B cell (primary cell): ENCODE measurements around the gene RACK1. TPM values are rescaled to one million over a fixed set of nuclear protein-coding genes. Genes with fewer than 3 reads are reported as not detected.

Source experiments
- ATAC-seq: fragments of 200-7000 bp; cut with Tn5 transposase; one replicate; pipeline ENCODE4 v1.10.0; 2021; ENCODE audit warnings: low read depth, mild to moderate bottlenecking, moderate number of reproducible peaks, moderate library complexity
- CTCF ChIA-PET: fragments of 350-600 bp; sonication (Branson Sonifier 250); formaldehyde crosslinking; loops from one replicate; lab custom pipeline; 2021; ENCODE audit warnings: antibody characterized with exemption, inconsistent platforms; lab: Charles Lee
- POLR2A ChIA-PET: fragments of 350-600 bp; sonication (Branson Sonifier 250); formaldehyde crosslinking; loops from one replicate; lab custom pipeline; 2021; ENCODE audit warnings: antibody characterized with exemption; lab: Charles Lee
- DNase-seq: peaks from one replicate; pipeline ENCODE4 v3.0.0; 2013
- H2AFZ ChIP-seq: 2 replicates; pipeline ENCODE4 v1.6.1; 2012; ENCODE audit warnings: mild to moderate bottlenecking, low read depth, low read length; ENCODE audit not compliant: insufficient read depth, poor library complexity, severe bottlenecking
- H3K27ac ChIP-seq, 2 donors: 1 replicate in 1 of 2; 2 replicates in 1 of 2; pipeline ENCODE4 v1.5.1; 2012 to 2013; ENCODE audit warnings: low read length in 2 of 2, mild to moderate bottlenecking in 2 of 2, moderate library complexity in 1 of 2
- H3K27me3 ChIP-seq, 4 experiments: fragments of 200-600 bp in 1 of 4; sonication (generic) in 1 of 4; replicated peaks in 1 of 4; 1 replicate in 2 of 4; 2 replicates in 2 of 4; pipeline versions ENCODE4 v1.6.1 to v1.7.0; 2013 to 2016; ENCODE audit warnings: low read length in 3 of 4, mild to moderate bottlenecking in 2 of 4, mixed read lengths in 1 of 4, moderate library complexity in 1 of 4; ENCODE audit not compliant: insufficient read depth in 4 of 4, control insufficient read depth in 3 of 4; ENCODE audit errors: control extremely low read depth in 1 of 4
- H3K36me3 ChIP-seq, 2 experiments: replicated peaks in 1 of 2; 1 replicate in 1 of 2; 2 replicates in 1 of 2; pipeline versions ENCODE4 v1.6.1 to v1.7.1; 2013; ENCODE audit warnings: low read length in 1 of 2; ENCODE audit not compliant: insufficient read depth in 2 of 2, control insufficient read depth in 1 of 2; ENCODE audit errors: control extremely low read depth in 1 of 2, extremely low read depth in 1 of 2
- H3K4me1 ChIP-seq, 2 donors: fragments of 200-600 bp in 1 of 2; sonication (generic) in 1 of 2; 1 replicate in 1 of 2; 2 replicates in 1 of 2; pipeline versions ENCODE4 v1.5.1 to v1.6.1; 2013 to 2017; ENCODE audit warnings: low read length in 2 of 2; ENCODE audit not compliant: control insufficient read depth in 2 of 2, insufficient read depth in 2 of 2
- H3K4me2 ChIP-seq: replicated peaks from 2 replicates; pipeline ENCODE3; 2012; ENCODE audit warnings: mild to moderate bottlenecking, low read depth, low read length; ENCODE audit not compliant: poor library complexity, severe bottlenecking
- H3K4me3 ChIP-seq, 5 experiments: fragments of 200-600 bp in 1 of 5; sonication (generic) in 1 of 5; 1 replicate in 3 of 5; 2 replicates in 2 of 5; pipeline versions ENCODE4 v1.5.1 to v1.7.0; 2011 to 2016; ENCODE audit warnings: low read length in 4 of 5, mild to moderate bottlenecking in 4 of 5, low read depth in 2 of 5, control low read depth in 1 of 5, moderate library complexity in 1 of 5; ENCODE audit not compliant: insufficient read depth in 1 of 5; ENCODE audit errors: control extremely low read depth in 1 of 5, extremely low read depth in 1 of 5
- H3K79me2 ChIP-seq: fragments of 200-600 bp; sonication (generic); one replicate; pipeline ENCODE4 v1.6.0; 2016; ENCODE audit warnings: low read length; ENCODE audit not compliant: control insufficient read depth, insufficient read depth
- H3K9ac ChIP-seq: fragments of 200-600 bp; sonication (generic); 2 replicates; pipeline ENCODE4 v1.6.1; 2017; ENCODE audit warnings: mild to moderate bottlenecking, low read length, moderate library complexity
- H3K9me3 ChIP-seq, 3 donors: one replicate each; pipeline versions ENCODE4 v1.6.1 to v1.7.1; 2013; ENCODE audit warnings: low read length in 2 of 3; ENCODE audit not compliant: control insufficient read depth in 2 of 3, insufficient read depth in 1 of 3; ENCODE audit errors: control extremely low read depth in 1 of 3
- H4K20me1 ChIP-seq: 2 replicates; pipeline ENCODE4 v1.6.0; 2012; ENCODE audit warnings: mild to moderate bottlenecking, low read length; ENCODE audit not compliant: insufficient read depth, control insufficient read depth, poor library complexity, severe bottlenecking
- H3K27ac Mint-ChIP-seq: one replicate; pipeline ENCODE4 v1.8.0; 2021; ENCODE audit warnings: mixed read lengths
- H3K27me3 Mint-ChIP-seq: one replicate; pipeline ENCODE4 v1.8.0; 2021; ENCODE audit warnings: mixed read lengths
- H3K4me1 Mint-ChIP-seq: one replicate; pipeline ENCODE4 v1.8.0; 2021; ENCODE audit warnings: mixed read lengths
- H3K4me3 Mint-ChIP-seq: one replicate; pipeline ENCODE4 v1.8.0; 2021; ENCODE audit warnings: mixed read lengths
- H3K9me3 Mint-ChIP-seq: one replicate; pipeline ENCODE4 v1.8.0; 2022; ENCODE audit warnings: mixed read lengths; ENCODE audit not compliant: insufficient read depth
- EZH2 ChIP-seq: IDR thresholded peaks from 2 replicates; pipeline ENCODE4 v1.6.1; 2012; ENCODE audit warnings: borderline replicate concordance, low read depth, mild to moderate bottlenecking, moderate library complexity, low read length; ENCODE audit not compliant: insufficient read depth, poor library complexity, severe bottlenecking
- WGBS: methylation state at CpG from one replicate; pipeline ENCODE4 v1.1.5; 2013; ENCODE audit warnings: missing lambda C conversion rate; ENCODE audit not compliant: insufficient coverage; 5-methylcytosine and 5-hydroxymethylcytosine counted together
- intact Hi-C: fragments of 100-400 bp; cut with micrococcal nuclease; formaldehyde crosslinking; loops from one replicate; pipeline ENCODE4 v1.10.0; 2022
- polyA plus RNA-seq: library from polyadenylated mRNA; depleted of rRNA; stranded (reverse); fragments of >200 nt; gene quantifications from 2 replicates; pipeline ENCODE4 v1.2.3, GENCODE V29; 2012
- total RNA-seq, 2 donors: library from RNA; stranded (reverse); fragments of 120-200 nt in 1 of 2; gene quantifications; 1 replicate in 1 of 2; 2 replicates in 1 of 2; pipeline versions ENCODE4 v1.2.3 to v1.2.4, GENCODE V29; 2013 to 2022
- TF ChIP-seq, protein P1 (sequence below): fragments of 200-600 bp; IDR thresholded peaks from one replicate; pipeline ENCODE4 v1.8.0; 2022; ENCODE audit warnings: antibody characterized with exemption, mild to moderate bottlenecking

Gene RACK1
- total and polyA plus RNA-seq, 2 donors (not counting 1 experiment from before 2014, with no cell fraction given): 2,047 to 4,130 TPM

DNA sequence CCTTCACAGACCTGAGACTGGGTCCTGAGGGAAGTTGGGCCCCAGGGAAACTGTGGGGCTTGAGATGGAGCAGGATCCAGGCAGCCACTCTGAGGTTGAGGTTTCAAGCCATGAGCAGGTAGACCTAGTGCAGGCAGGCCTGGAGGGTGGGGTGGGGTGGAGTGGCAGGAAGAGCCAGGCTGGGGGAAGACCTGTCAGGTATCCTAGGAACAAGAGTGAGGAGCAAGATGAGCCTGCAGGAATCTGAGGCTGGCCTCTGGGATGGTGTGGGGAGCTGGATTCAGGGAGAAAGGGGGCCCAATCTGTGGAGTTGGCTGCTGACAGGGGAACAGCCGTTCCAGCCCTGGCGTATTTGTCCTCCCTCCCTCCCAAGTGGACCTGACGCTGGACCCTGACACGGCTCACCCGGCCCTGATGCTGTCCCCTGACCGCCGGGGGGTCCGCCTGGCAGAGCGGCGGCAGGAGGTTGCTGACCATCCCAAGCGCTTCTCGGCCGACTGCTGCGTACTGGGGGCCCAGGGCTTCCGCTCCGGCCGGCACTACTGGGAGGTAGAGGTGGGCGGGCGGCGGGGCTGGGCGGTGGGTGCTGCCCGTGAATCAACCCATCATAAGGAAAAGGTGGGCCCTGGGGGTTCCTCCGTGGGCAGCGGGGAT is 9.8 kb downstream of the RACK1 start:
- DNase-seq (no peak), ATAC-seq (no peak)
- Histone ChIP-seq H2AFZ (no peak overlapping the region), H3K4me2 (no peak overlapping the region), H3K9ac (no peak overlapping the region), H3K4me1 (no peaks in the 10 kb centered on the region), H3K79me2 (peaks cover 16% of the 10 kb centered on the region), H3K36me3 (peaks cover 9 to 79% of the 10 kb centered on the region in 2 experiments), H3K9me3 (no peaks in the 10 kb centered on the region), H3K27ac (no peak overlapping the region), H3K4me3 (no peak overlapping the region), H4K20me1 (peaks cover 32% of the 10 kb centered on the region), H3K27me3 (no peaks in the 10 kb centered on the region)
- H3K27me3 Mint-ChIP-seq: no peaks in the 10 kb centered on the region
- peaks cover 15% of the 10 kb centered on the region for H3K4me1 Mint-ChIP-seq
- H3K4me3 Mint-ChIP-seq: no peak overlapping the region
- POLR2A ChIA-PET: interaction anchor here (1.5 kb wide), 1 partner anchor 9 kb away, joined by 3 read pairs; the partner anchor contains the start of gene RACK1
- CTCF ChIA-PET: interaction anchor here (1.1 kb wide), 1 partner anchor 26 kb away, joined by 3 read pairs; no protein-coding TSS in a partner anchor
- WGBS: 94% methylated on average over 18 of the region's 24 CpGs
- H3K9me3 Mint-ChIP-seq: no peaks in the 10 kb centered on the region
- TF ChIP-seq EZH2: no peak
- TF ChIP-seq, protein P1, sequence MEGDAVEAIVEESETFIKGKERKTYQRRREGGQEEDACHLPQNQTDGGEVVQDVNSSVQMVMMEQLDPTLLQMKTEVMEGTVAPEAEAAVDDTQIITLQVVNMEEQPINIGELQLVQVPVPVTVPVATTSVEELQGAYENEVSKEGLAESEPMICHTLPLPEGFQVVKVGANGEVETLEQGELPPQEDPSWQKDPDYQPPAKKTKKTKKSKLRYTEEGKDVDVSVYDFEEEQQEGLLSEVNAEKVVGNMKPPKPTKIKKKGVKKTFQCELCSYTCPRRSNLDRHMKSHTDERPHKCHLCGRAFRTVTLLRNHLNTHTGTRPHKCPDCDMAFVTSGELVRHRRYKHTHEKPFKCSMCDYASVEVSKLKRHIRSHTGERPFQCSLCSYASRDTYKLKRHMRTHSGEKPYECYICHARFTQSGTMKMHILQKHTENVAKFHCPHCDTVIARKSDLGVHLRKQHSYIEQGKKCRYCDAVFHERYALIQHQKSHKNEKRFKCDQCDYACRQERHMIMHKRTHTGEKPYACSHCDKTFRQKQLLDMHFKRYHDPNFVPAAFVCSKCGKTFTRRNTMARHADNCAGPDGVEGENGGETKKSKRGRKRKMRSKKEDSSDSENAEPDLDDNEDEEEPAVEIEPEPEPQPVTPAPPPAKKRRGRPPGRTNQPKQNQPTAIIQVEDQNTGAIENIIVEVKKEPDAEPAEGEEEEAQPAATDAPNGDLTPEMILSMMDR: no peak
- no peak overlapping the region for H3K27ac Mint-ChIP-seq
- intact Hi-C loops: no loop called here

DNA sequence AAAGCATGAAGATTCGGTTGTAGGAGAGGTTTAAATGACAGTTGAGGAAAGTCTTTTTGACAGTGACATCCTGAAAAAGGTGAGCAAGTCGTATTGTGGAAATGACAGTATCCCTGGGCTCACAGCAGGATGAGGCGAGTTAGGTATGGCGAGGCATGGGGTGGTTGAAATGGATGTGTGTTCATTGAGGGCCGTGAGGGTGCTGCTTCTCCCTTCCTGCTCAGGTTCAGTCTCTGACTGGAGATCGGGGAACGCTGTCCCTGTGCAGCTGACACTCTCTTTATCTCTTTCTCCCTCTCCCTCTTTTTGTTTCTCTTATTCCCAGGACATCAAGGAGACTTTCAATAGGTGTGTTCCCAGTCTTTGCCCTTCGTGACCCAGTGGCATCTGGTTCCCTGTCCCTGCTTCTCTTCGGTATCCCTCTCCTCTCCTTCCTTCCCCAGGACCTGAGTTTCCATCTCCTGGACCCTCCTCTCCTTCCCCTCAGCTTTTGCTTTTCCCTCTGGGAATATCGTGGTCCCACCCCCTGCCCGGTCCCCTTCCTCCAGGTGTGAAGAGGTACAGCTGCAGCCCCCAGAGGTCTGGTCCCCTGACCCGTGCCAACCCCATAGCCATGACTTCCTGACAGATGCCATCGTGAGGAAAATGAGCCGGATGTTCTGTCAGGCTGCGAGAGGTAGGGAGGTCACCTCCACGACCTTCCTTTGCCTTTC is 10.5 kb downstream of the RACK1 start:
- H3K9ac ChIP-seq: no peak overlapping the region
- no peak overlapping the region for H3K4me3 ChIP-seq
- ChIA-PET POLR2A (no interaction called here), CTCF (no interaction called here)
- H3K27ac ChIP-seq: no peak overlapping the region
- no peak for TF ChIP-seq EZH2
- TF ChIP-seq, protein P1: no peak
- no peaks in the 10 kb centered on the region for H3K9me3 ChIP-seq
- Mint-ChIP-seq H3K4me3 (no peak overlapping the region), H3K27ac (no peak overlapping the region), H3K27me3 (no peaks in the 10 kb centered on the region), H3K4me1 (peaks cover 11% of the 10 kb centered on the region), H3K9me3 (no peaks in the 10 kb centered on the region)
- H3K4me2 ChIP-seq: no peak overlapping the region
- peaks cover 6 to 72% of the 10 kb centered on the region in 2 experiments for H3K36me3 ChIP-seq
- intact Hi-C loops: no loop called here
- H3K79me2 ChIP-seq: peaks cover 18% of the 10 kb centered on the region
- DNase-seq (no peak), ATAC-seq (no peak)
- H4K20me1 ChIP-seq: peaks cover 25% of the 10 kb centered on the region
- no peaks in the 10 kb centered on the region for H3K4me1 ChIP-seq
- no peaks in the 10 kb centered on the region for H3K27me3 ChIP-seq
- no peak overlapping the region for H2AFZ ChIP-seq
- WGBS: 94% methylated on average over 11 of the region's 16 CpGs
